Measurements from ENCODE around the gene ASPG. TPM values are rescaled to one million over a fixed set of nuclear protein-coding genes. Genes with fewer than 3 reads are reported as not detected.
A peak's percentile ranks its signal among the peaks of the same experiment; 100 is the strongest.

The ASPG gene
- total and polyA plus RNA-seq, 5 donors from 2014 or later = not detected

- Mint-ChIP-seq H3K27me3 (no peaks in the 10 kb centered on the region), H3K4me1 (peaks cover 5 to 34% (median 21%) of the 10 kb centered on the region in 4 donors), H3K36me3 (no peaks in the 10 kb centered on the region), H3K27ac (no peak overlapping the region), H3K9me3 (peaks cover 0 to 15% (median 3%) of the 10 kb centered on the region in 7 donors), H3K4me3 (peak overlapping the region in 3 of 4 donors; percentile 13 to 37 (median 18))
- DNase-seq (peak in 2 of 3 donors; percentile 25 to 36), ATAC-seq (ENCODE audit: low read depth in 2 of 2) (peak; percentile 46 to 57)
- Histone ChIP-seq H3K27ac (ENCODE audit: insufficient read depth, low read length, poor library complexity, severe bottlenecking) (no peak overlapping the region), H3K27me3 (ENCODE audit: control insufficient read depth, insufficient read depth, low read length) (no peaks in the 10 kb centered on the region), H3K4me3 (ENCODE audit: low read depth, low read length) (peak overlapping the region; percentile 26), H3K4me1 (ENCODE audit: control insufficient read depth, insufficient read depth, low read length, poor library complexity, severe bottlenecking) (peaks cover 11% of the 10 kb centered on the region), H3K36me3 (ENCODE audit: control insufficient read depth, insufficient read depth, low read length) (no peaks in the 10 kb centered on the region), H3K9me3 (ENCODE audit: control insufficient read depth in 2 of 2, low read length in 2 of 2) (peaks cover 5 to 6% of the 10 kb centered on the region in 2 experiments)
Measured at GRCh38 chr14:104076743-104077142, 8.8 kb upstream of the ASPG start.

DNA sequence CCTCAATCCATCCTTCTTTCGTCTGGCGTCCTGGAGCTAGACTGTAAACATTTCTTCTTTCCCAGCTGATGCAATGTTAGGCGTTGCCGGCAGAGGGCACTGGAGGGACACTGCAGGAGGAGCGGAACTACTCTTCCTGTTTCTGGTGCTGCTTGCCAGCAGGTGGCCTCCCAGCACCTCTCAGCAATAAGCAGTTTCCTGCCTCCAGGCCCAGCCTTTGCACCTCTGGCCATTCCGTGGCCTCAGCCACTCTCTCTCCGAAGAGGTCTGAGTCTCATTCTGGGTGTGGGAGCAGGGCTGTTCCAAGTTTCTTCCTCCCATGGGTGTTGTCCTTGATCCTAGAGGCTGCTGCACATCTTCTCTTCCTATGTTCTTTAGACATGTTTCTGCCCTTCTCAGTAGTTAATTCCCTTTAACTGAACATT is 7.5 kb upstream of the ASPG start:
- Mint-ChIP-seq H3K27ac (peak overlapping the region; percentile 66 to 84 (median 70)), H3K4me3 (peak overlapping the region in 3 of 4 donors; percentile 7 to 50 (median 32)), H3K36me3 (no peaks in the 10 kb centered on the region), H3K4me1 (peaks cover 5 to 34% (median 21%) of the 10 kb centered on the region in 4 donors), H3K27me3 (no peaks in the 10 kb centered on the region), H3K9me3 (peaks cover 0 to 9% (median 3%) of the 10 kb centered on the region in 7 donors)
- DNase-seq (peak; percentile 71 to 89 (median 84)), ATAC-seq (ENCODE audit: low read depth in 2 of 2) (peak; percentile 94 to 96)
- H3K27ac ChIP-seq (ENCODE audit: insufficient read depth, low read length, poor library complexity, severe bottlenecking) = no peak overlapping the region
- no peaks in the 10 kb centered on the region for H3K27me3 ChIP-seq (ENCODE audit: control insufficient read depth, insufficient read depth, low read length)
- peaks cover 5 to 6% of the 10 kb centered on the region in 2 experiments for H3K9me3 ChIP-seq (ENCODE audit: control insufficient read depth in 2 of 2, low read length in 2 of 2)
- H3K4me3 ChIP-seq (ENCODE audit: low read depth, low read length) = peak overlapping the region; percentile 47
- H3K4me1 ChIP-seq (ENCODE audit: control insufficient read depth, insufficient read depth, low read length, poor library complexity, severe bottlenecking) = peaks cover 11% of the 10 kb centered on the region
- H3K36me3 ChIP-seq (ENCODE audit: control insufficient read depth, insufficient read depth, low read length) = no peaks in the 10 kb centered on the region

- ATAC-seq (ENCODE audit: low read depth in 2 of 2) (no peak), DNase-seq (no peak)
- peaks cover 13% of the 10 kb centered on the region for H3K4me1 ChIP-seq (ENCODE audit: control insufficient read depth, insufficient read depth, low read length, poor library complexity, severe bottlenecking)
- H3K27ac ChIP-seq (ENCODE audit: insufficient read depth, low read length, poor library complexity, severe bottlenecking) = no peak overlapping the region
- no peaks in the 10 kb centered on the region for H3K27me3 ChIP-seq (ENCODE audit: control insufficient read depth, insufficient read depth, low read length)
- no peak overlapping the region for H3K4me3 ChIP-seq (ENCODE audit: low read depth, low read length)
- no peak overlapping the region for H3K27ac Mint-ChIP-seq
- H3K4me3 Mint-ChIP-seq = no peak overlapping the region
- H3K27me3 Mint-ChIP-seq = no peaks in the 10 kb centered on the region
- peaks cover 0 to 1% (median 0%) of the 10 kb centered on the region in 7 donors for H3K9me3 Mint-ChIP-seq
- no peaks in the 10 kb centered on the region for H3K9me3 ChIP-seq (ENCODE audit: control insufficient read depth in 2 of 2, low read length in 2 of 2)
- peaks cover 5 to 33% (median 19%) of the 10 kb centered on the region in 4 donors for H3K4me1 Mint-ChIP-seq
- H3K36me3 ChIP-seq (ENCODE audit: control insufficient read depth, insufficient read depth, low read length) = no peaks in the 10 kb centered on the region
- H3K36me3 Mint-ChIP-seq = no peaks in the 10 kb centered on the region
Measured at GRCh38 chr14:104080376-104081260, 4.9 kb upstream of the ASPG start.

DNA sequence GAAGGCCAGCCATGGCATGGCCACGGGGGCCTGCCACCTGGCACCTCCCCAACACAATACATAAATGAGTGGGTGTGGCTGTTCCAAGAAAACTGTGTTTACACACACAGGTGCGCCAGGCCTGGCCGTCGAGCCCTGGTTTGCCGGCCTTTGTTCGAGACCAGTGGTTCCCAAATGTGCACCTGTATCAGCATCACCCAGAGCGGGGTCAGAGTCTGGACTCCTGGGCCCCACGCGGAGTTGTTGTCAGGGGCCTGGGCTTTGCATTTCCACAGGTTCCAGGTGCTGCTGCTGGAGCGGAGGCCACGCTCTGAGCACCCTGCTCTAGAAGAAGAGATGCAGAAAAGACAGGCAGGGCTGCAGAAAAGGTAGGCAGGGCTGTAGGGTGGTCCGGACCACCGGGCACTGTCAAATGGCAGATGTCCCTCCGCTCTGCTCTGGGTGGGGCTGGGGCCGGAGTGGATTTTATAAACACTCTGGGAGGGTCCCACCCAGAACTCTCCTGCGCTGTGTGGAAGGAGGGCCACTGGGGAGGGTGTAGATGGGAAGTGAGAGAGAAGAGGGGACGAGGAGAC is 4.2 kb upstream of the ASPG start:
- no peak for DNase-seq
- H3K27me3 Mint-ChIP-seq = no peaks in the 10 kb centered on the region

GRCh38 chr14:104081951-104082464 is 3.5 kb upstream of the ASPG start:
- Mint-ChIP-seq H3K27me3 (peaks cover 2% of the 10 kb centered on the region), H3K27ac (no peak overlapping the region), H3K9me3 (peaks cover 0 to 1% (median 0%) of the 10 kb centered on the region in 7 donors), H3K4me1 (peaks cover 4 to 24% (median 10%) of the 10 kb centered on the region in 4 donors), H3K4me3 (no peak overlapping the region), H3K36me3 (no peaks in the 10 kb centered on the region)
- Histone ChIP-seq H3K27ac (ENCODE audit: insufficient read depth, low read length, poor library complexity, severe bottlenecking) (no peak overlapping the region), H3K4me1 (ENCODE audit: control insufficient read depth, insufficient read depth, low read length, poor library complexity, severe bottlenecking) (peaks cover 17% of the 10 kb centered on the region), H3K9me3 (ENCODE audit: control insufficient read depth in 2 of 2, low read length in 2 of 2) (no peaks in the 10 kb centered on the region), H3K27me3 (ENCODE audit: control insufficient read depth, insufficient read depth, low read length) (no peaks in the 10 kb centered on the region), H3K36me3 (ENCODE audit: control insufficient read depth, insufficient read depth, low read length) (no peaks in the 10 kb centered on the region), H3K4me3 (ENCODE audit: low read depth, low read length) (no peak overlapping the region)
- DNase-seq (no peak), ATAC-seq (ENCODE audit: low read depth in 2 of 2) (no peak)

More for the DNA sequence above, 4.2 kb upstream of the ASPG start:
- H3K36me3 ChIP-seq (ENCODE audit: control insufficient read depth, insufficient read depth, low read length) = no peaks in the 10 kb centered on the region
- Mint-ChIP-seq H3K4me1 (peaks cover 5 to 29% (median 16%) of the 10 kb centered on the region in 4 donors), H3K27ac (no peak overlapping the region), H3K4me3 (no peak overlapping the region), H3K36me3 (no peaks in the 10 kb centered on the region), H3K9me3 (peaks cover 0 to 1% (median 0%) of the 10 kb centered on the region in 7 donors)
- no peaks in the 10 kb centered on the region for H3K9me3 ChIP-seq (ENCODE audit: control insufficient read depth in 2 of 2, low read length in 2 of 2)
- no peaks in the 10 kb centered on the region for H3K27me3 ChIP-seq (ENCODE audit: control insufficient read depth, insufficient read depth, low read length)
- no peak overlapping the region for H3K27ac ChIP-seq (ENCODE audit: insufficient read depth, low read length, poor library complexity, severe bottlenecking)
- ATAC-seq (ENCODE audit: low read depth in 2 of 2) = no peak
- H3K4me3 ChIP-seq (ENCODE audit: low read depth, low read length) = no peak overlapping the region
- peaks cover 17% of the 10 kb centered on the region for H3K4me1 ChIP-seq (ENCODE audit: control insufficient read depth, insufficient read depth, low read length, poor library complexity, severe bottlenecking)

GRCh38 chr14:104082807-104083206 is 2.7 kb upstream of the ASPG start:
- Histone ChIP-seq H3K27me3 (ENCODE audit: control insufficient read depth, insufficient read depth, low read length) (no peaks in the 10 kb centered on the region), H3K4me1 (ENCODE audit: control insufficient read depth, insufficient read depth, low read length, poor library complexity, severe bottlenecking) (peaks cover 11% of the 10 kb centered on the region), H3K36me3 (ENCODE audit: control insufficient read depth, insufficient read depth, low read length) (no peaks in the 10 kb centered on the region), H3K9me3 (ENCODE audit: control insufficient read depth in 2 of 2, low read length in 2 of 2) (no peaks in the 10 kb centered on the region), H3K27ac (ENCODE audit: insufficient read depth, low read length, poor library complexity, severe bottlenecking) (no peak overlapping the region), H3K4me3 (ENCODE audit: low read depth, low read length) (no peak overlapping the region)
- Mint-ChIP-seq H3K36me3 (no peaks in the 10 kb centered on the region), H3K4me3 (no peak overlapping the region), H3K27me3 (peaks cover 4% of the 10 kb centered on the region), H3K9me3 (peaks cover 0 to 2% (median 0%) of the 10 kb centered on the region in 7 donors), H3K27ac (no peak overlapping the region), H3K4me1 (peaks cover 2 to 20% (median 8%) of the 10 kb centered on the region in 4 donors)
- no peak for DNase-seq
- no peak for ATAC-seq (ENCODE audit: low read depth in 2 of 2)

- H3K4me3 ChIP-seq (ENCODE audit: low read depth, low read length) = no peak overlapping the region
- no peak for DNase-seq
- H3K27me3 Mint-ChIP-seq = peaks cover 4% of the 10 kb centered on the region
- no peak overlapping the region for H3K27ac ChIP-seq (ENCODE audit: insufficient read depth, low read length, poor library complexity, severe bottlenecking)
- ATAC-seq (ENCODE audit: low read depth in 2 of 2) = no peak
- H3K27me3 ChIP-seq (ENCODE audit: control insufficient read depth, insufficient read depth, low read length) = no peaks in the 10 kb centered on the region
- H3K36me3 Mint-ChIP-seq = no peaks in the 10 kb centered on the region
- peaks cover 0 to 7% (median 0%) of the 10 kb centered on the region in 4 donors for H3K4me1 Mint-ChIP-seq
- no peaks in the 10 kb centered on the region for H3K36me3 ChIP-seq (ENCODE audit: control insufficient read depth, insufficient read depth, low read length)
- no peak overlapping the region for H3K27ac Mint-ChIP-seq
- no peaks in the 10 kb centered on the region for H3K9me3 ChIP-seq (ENCODE audit: control insufficient read depth in 2 of 2, low read length in 2 of 2)
- H3K4me3 Mint-ChIP-seq = peak overlapping the region in 1 of 4 donors; percentile 29
- peaks cover 5% of the 10 kb centered on the region for H3K4me1 ChIP-seq (ENCODE audit: control insufficient read depth, insufficient read depth, low read length, poor library complexity, severe bottlenecking)
- peaks cover 0 to 2% (median 0%) of the 10 kb centered on the region in 7 donors for H3K9me3 Mint-ChIP-seq
Measured at GRCh38 chr14:104084251-104085002, 1.1 kb upstream of the ASPG start.

Measured in CD4-positive, CD25-positive, alpha-beta regulatory T cell (primary cell).